ENCODE results near the gene CLRN2. TPM values are rescaled to one million over a fixed set of nuclear protein-coding genes. Genes with fewer than 3 reads are reported as not detected.

The CLRN2 gene
- total and polyA plus RNA-seq, 9 of the 15 experiments (the other 6 are each of a cell fraction or from before 2014, with no cell fraction given) = not detected

- TF ChIP-seq ZNF318 (IDR thresholded peaks at IDR 0.05; ENCODE audit: borderline replicate concordance in 1 of 2, low read depth in 1 of 2) = no peak
- TF ChIP-seq SMARCE1 (IDR thresholded peaks at IDR 0.05) = no peak
- TF ChIP-seq GTF2E2 (tag; IDR thresholded peaks at IDR 0.05) = no peak
- TF ChIP-seq FOXA1 (IDR thresholded peaks at IDR 0.05; ENCODE audit: borderline replicate concordance) = 0 out of 2 replicates have a peak, but pooled peaks have one; percentile 52
- peak; percentile 79 for TF ChIP-seq FOXM1 (IDR thresholded peaks at IDR 0.05; ENCODE audit: low read depth)
- TF ChIP-seq FOXM1 (CRISPR knock-in tag; IDR thresholded peaks at IDR 0.05; ENCODE audit: low read depth) = no peak
- peak; percentile 30; the same call in 1 of the 2 replicates for TF ChIP-seq MYBL2 (IDR thresholded peaks at IDR 0.05; ENCODE audit: low read depth)
- no peak for TF ChIP-seq MYBL2 (CRISPR knock-in tag; IDR thresholded peaks at IDR 0.05; ENCODE audit: borderline replicate concordance)
- no peak for TF ChIP-seq CEBPB (tag; IDR thresholded peaks at IDR 0.05)
- TF ChIP-seq ATF3 (IDR thresholded peaks at IDR 0.05) = 0 out of 2 replicates have a peak, but pooled peaks have one; percentile 22
- TF ChIP-seq ATF3 (CRISPR knock-in tag; conservative IDR thresholded peaks at IDR 0.05) = no peak
- TF ChIP-seq MYC (IDR thresholded peaks at IDR 0.05; ENCODE audit: low read depth, low read length) = 0 out of 2 replicates have a peak, but pooled peaks have one; percentile 18
- TF ChIP-seq MYC (CRISPR knock-in tag; IDR thresholded peaks at IDR 0.05; ENCODE audit: borderline replicate concordance, low read depth) = no peak
- no peak for TF ChIP-seq CHD2 (IDR thresholded peaks at IDR 0.05; ENCODE audit: low read depth, low read length)
- TF ChIP-seq MAFG (tag; conservative IDR thresholded peaks at IDR 0.05) = 0 out of 2 replicates have a peak, but pooled peaks have one; percentile 31
- no peak for TF ChIP-seq ELF2 (CRISPR knock-in tag; IDR thresholded peaks at IDR 0.05)
- TF ChIP-seq ADNP (tag; IDR thresholded peaks at IDR 0.05) = no peak
- no peak for TF ChIP-seq HMBOX1 (IDR thresholded peaks at IDR 0.05)
These were observed 42.9 kb downstream of the CLRN2 start (continued) for GRCh38 chr4:17557880-17558279.

Data from K562 (cell line).